Brain pericyte (primary cell): Measurements from ENCODE around the gene GULP1.

Experiments used
- DNase-seq: peaks from one replicate; pipeline ENCODE4 v3.0.0-alpha.2; 2012; ENCODE audit warnings: low read depth, low spot score

GULP1 gene

DNA sequence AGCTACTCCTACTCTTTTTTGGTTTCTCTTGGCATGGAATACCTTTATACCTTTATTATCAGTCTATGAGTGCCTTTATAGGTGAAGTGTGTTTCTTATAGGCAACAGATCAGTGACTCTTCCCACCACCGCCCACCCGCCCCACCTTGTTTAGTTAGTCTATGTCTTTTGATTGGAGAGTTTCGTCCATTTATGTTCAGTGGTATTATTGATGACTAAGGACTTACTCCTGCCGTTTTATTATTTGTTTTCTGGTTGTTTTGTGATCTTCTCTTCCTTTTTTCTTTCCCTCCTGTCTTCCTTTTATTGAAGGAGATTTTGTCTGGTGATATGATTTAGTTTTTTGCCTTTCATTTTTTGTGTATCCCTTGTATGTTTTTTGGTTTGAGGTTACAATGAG, 179.5 kb downstream of the GULP1 start:
- no peak for DNase-seq

DNA sequence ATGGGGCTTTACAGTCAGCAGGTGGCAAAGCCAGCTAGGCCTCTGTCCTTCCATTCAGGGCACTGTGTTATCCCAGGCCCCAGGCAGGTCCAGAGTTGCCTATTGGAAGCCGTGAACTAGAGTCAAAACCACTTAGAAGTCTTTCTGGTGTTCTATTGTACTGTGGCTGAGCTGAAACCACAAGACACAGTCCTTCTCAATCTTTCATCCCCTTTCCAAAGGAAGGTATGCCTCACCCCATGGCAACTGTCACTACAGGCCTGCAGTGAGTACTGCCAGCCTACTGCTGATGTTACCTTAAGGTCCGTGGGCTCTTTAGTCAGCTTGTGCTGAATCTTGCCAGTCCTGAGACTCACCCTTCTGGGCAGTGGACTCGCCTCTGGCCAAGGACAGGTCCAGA, 181.6 kb downstream of the GULP1 start:
- DNase-seq: no peak

DNA sequence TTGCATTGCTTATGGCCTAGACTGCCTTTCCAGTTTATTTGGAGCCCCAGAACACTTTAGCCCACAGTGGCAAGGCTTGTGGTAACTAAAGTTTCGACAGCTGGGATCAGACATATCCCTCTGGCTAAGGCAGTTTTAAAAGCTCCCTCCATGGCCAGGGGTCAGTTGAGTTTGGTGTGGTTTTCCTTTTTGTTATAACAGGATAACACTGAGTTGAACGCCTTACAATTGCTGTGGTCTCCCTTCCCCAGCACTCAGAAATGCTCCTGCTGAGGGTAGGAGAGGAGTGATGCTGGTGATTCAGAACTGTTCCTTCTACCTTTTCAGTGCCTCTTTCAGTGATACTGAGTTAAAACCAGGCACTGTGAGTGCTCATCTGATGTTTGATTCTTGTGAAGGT, 182.6 kb downstream of the GULP1 start:
- no peak for DNase-seq

DNA sequence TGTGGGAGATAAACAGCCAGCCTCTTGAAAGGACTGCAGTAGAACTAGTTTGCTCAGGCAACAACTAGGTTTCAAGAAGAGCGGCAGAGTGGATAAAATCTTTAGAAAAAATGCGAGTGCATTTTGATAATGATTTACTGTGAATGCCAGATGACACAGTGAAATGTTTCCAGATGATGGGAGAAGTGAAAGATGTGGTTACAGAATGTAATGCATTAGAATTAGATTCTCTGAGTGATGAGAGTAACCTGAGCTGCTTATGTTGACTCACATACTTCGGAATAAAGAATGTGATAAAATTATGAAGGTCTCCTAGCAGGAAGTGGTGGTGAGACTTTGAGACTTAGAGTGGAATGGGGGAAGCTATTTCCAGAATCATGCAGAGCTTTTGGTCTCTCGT, 184.3 kb downstream of the GULP1 start:
- peak; percentile 11 for DNase-seq

DNA sequence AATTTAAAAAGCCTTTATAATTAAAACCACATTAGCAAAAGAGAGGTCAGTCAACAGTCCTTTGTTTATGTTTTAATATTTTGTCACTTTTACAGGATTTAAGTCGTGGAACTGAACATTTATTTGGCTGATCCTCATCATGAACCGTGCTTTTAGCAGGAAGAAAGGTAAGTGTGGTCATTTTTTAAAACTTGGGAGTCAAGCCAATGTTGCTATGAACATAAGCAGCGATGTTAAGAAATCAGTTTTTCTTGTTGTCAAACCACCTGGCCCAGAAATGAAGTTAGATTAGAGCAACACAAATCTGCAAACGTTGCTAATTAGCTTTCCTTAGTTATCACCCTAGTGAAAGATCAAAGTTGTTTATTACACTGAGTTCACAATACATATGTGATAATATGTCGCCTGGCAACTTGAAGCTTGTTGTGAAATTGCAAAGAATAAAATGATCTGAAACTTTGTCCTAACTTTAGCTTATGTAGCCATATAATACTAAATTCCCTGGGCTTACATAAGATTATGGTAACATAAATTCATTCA, 186.0 kb downstream of the GULP1 start:
- DNase-seq: no peak

DNA sequence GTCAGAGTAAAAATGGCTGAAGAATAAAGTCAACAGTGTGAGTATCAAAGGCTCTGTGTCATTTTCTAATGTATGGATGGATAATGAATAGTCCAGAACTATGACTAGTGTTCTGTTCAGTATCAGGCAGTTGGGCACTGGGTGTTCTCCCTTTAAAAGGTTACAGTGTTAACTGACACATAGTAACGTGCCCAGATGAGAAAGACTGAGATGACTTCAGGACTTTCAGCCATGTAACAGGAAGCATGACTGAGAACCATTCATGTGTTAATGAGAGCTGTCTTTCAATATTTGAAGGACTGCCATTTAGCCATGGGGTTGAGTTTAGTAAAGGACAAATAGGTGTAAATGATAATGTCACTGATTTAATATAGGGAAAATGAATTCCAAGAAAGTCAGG, 187.1 kb downstream of the GULP1 start:
- DNase-seq: no peak

DNA sequence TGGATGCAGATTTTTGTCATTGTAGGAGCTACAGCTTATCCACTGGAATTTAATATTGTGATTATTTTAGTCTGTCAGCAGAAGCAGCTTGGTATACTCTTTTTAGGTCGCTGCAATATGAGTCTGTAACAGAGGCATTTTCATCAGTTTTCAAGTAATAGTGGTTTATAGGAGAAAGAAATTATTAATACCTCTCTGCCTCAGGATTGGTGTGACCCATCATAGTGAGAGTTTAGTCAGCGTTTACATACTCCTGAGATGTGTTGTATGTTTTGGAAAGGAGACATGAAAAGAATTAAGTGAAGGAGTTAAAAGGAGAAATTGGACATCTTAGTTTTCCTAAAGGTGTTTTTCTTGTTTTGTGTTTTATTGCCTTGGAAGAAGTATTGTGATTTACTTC, 189.8 kb downstream of the GULP1 start:
- DNase-seq: no peak

DNA sequence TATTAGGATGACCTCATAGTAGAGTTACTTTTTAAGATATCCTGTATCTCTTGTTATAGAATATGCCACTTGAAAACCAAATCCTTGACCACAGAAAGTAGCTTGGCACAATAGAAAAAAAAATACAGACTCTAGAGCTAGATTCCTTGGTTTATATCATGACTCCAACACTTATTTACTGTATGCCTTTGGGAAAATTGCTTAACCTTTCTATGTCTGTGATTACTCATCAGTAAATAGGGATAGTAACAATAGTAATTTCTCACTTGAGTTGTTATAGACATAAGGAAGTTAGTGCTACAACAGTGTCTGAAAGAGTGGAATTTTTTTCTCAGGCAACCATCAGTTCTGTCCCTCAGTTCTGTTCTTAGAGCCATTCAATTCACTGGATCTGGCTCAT, 193.8 kb downstream of the GULP1 start:
- DNase-seq: no peak

DNA sequence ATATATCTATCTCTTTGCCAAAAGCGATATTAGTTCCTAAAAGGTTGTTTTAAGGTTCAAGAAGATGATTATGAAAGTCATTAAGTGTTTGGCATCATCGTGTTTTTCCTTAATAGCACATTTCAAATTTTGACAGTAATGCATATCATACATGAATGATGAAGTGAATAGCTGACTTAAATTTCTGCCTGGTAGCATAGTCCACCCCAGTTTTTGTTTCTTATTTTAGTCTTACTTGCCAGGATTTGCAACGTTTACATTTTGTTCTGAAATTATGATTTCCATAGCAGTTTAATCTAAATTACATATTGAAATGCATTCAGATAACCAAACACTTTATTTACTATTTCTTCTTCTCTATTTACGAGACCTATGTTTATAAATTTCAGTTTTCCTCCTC, 201.1 kb downstream of the GULP1 start:
- no peak for DNase-seq

DNA sequence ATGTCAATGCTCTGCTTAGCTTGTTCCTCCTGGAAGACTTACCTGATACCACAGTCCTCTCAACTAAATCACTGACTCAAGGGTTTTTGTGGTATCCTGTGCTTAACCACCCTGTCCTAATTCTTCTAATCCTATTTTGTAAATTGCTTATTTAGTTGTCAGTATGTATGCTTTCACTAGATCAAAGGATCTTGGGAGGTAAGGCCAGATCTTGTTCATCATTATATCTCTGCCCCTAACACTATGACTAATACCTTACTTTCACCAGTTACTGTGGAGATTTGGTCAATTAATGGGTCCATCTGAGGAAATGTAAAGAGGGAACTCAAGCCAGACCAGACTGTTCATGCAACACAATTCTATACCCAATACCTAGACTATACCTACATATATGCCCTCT, 203.2 kb downstream of the GULP1 start:
- DNase-seq: no peak

DNA sequence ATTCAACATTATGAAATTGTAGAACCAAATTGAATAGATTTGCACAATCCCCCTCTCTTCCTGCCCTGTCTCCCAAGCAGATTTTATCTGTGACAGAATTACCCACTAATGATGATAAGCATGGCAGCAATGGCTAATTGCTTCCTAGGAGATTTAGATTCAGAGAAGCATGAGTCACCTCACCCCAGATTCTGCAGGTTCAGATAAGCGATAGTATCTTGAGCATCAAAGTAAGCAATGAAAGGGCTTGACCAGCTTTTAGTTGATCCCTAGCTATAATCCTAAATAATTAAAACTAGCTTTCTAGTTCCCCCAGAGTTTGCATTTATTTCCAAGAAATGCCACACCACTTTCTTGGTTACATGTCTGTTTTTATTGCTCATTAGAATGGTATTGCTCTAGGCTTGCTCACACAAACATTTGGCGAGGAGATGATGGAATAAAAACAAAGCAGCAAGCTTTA, 204.3 kb downstream of the GULP1 start:
- no peak for DNase-seq

DNA sequence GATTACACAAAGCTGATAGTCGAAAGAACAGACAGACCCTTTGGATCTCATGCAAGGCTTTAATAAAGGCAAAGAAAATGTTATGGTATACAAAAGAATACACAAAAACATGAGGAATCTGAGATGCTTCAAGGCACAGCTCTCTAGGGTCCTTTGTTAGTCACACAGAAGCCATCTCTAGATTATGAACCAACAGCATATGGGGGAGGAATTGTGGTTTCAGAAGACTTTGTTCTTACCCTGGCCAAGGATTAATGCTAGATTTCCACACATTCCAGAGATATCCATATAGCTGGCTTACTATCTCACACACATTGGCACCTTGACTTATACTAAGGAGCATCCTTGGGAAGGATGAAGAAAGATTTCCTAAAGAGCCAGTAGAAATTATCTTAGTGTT, 206.1 kb downstream of the GULP1 start:
- DNase-seq: no peak

DNA sequence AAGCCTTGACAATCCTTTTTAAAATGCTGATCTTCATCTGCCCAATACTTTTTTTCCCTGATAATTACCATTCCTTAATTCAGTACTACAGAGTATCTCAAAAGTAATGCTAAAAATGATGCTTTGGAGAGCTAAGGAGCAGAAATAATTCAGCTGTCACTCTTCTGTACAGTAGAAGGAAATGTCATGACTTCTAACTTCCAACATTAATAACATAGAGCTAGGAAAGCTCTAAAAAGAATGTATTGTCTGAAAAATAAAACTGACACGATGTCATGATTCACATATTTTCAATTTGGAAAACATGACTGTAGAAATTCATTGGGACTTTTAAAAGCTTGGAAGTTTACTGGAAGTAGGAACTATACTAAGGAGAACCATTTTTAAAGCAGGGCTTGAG, 212.3 kb downstream of the GULP1 start:
- DNase-seq: no peak

DNA sequence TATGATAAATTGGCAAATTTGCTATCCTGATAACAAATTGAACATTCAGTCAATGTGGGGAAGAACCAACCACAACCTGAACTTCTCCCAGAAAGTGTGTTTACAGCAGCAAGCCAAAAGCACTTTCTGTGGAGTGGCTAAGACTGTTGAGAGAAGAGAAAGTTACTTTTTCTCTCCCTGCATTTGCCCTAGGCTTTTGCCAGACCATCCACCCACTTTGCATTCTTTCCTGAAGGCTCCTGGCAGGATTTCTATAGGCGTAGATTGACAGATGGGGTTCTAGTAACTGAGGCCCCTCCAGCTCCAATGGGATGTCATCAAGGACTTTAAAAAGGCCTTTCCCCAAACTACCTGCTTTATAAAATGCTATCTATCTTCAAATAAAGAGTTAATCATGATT, 215.2 kb downstream of the GULP1 start:
- DNase-seq: no peak

DNA sequence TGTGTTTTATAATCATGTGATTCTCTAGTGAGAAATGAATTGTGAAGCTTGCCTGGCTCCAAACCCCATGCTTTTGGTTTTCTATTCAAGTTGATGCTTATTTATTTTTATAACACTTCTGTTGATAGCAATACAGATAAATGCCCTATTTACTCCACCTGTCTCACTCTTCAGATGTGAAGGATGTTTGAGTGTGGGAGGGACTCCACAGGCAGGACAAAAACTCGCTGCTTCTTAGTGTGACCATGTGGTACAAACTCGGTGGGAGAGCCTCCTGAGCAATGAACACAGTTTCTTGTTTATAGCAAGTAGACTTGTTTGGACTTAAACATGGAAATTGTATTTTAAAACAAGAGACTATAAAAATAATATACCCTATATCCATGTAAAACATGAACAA, 219.7 kb downstream of the GULP1 start:
- no peak for DNase-seq

DNA sequence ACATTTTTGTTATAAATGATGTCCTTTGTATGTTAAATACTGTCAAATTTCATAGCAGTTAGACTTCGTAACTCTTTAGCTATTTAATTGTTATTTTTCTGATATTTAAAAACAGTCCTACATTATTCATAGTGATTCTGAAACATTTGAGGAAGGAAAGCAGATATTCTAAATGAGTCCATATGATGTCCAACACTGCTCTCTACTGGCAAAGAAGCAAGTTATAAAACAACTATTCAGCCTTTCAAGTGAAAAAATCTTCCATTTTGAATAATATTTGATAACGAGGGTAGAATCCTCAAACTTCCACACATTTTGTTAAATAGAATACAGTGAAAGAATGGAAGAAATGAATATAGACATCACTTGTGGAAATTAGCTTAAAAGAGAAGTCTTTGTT, 220.8 kb downstream of the GULP1 start:
- DNase-seq: no peak

DNA sequence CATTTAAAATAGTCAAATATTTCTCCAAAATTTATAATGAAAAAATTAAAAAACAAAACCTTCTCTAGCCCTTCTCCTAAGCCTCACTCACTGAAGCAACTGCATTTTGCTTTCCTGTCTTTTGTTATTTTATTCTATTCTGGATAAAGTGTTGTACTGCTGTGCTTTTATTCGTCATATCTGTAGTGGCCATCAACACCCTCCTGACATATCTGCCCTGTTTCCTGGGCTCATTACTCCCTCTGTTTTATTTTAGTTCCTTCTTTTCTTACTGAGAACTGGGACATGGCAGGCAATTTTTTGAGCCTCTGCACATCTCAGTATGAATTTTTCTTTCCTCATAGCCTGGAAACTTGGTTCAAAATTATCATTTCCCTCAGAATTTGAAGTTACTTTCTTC, 224.2 kb downstream of the GULP1 start:
- DNase-seq: no peak

DNA sequence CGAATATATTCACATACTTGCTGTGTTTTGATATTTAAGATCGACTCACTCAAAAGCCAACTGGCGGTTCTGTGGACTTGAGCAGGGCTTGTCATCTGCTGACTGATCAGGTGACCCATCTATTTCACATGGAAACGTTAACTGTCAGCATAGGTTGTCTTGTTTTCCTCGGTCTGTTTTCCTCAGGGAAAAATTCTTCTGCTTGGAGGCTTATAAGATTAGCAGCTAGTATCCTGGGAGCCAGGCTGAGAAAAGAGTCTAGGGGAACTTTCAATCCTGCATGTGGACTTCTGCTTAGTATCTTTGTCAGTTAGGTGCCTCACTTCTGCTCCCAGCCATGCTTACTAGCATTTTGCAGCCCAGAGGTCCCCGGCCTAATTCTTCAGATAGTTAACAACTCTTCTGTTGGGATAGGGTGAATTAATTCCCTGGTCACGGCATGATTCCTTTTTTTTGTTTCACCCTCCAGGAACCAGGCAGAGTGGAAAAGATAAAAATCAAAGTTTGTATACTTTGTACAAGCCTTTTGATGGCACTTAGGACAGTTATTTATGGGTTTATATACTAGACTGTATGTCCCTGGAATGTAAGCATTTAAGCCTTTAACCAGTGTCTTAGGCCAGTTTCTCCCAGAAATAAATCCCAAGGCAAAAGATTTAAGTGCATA, 226.0 kb downstream of the GULP1 start:
- DNase-seq: no peak

DNA sequence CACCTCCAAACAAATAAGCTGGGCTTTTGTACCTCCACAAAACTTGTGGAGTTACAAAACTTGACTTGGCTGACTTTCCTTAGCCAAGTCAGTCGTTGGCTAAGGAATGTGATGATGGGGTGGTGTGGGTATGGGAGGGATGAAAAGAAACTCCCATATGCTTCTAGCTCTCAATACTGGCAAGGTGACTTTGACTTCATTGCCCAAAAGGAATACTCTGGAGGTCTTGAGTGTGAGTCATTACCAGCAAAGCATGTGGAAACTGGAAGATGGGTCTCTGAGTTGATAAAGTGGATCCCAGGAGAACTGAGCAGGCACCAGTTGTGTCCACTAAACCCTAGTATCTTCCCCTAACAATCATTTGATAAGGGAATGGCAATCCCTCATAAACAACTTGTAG, 226.7 kb downstream of the GULP1 start:
- no peak for DNase-seq

DNA sequence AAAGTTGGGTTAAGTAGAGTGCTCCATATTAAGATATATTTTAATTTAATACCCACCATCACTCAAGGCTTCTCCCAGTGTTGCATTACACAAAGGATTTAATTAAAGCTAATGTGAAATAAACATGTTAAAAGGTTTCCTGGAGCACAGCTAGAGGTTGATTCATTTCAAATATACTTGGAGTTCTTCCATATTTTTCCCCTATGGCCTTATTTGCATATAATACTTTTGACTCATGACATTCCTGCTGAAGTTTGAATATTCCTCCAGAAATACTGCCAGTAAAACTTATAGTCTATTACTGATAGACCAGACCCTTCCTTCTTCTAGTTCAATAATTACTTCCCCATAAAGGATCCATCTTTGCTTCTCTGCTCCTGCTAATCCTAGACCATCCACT, 227.5 kb downstream of the GULP1 start:
- DNase-seq: no peak

DNA sequence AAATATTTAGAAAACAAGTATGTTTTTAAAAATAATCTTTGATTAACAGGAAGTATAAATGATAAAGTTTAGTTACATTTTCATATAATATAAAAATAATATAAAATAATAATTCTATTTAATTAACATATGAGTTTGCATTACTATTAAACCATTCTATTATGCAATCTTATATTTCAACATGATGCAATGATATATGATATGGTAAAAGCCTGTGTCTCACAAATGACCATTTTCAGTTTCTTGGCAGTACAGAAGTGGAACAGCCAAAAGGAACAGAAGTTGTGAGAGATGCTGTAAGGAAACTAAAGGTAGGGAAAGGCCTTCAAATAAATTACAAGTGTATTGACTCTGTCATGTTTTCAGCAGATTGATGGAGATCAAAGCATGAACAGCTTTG, 230.8 kb downstream of the GULP1 start:
- DNase-seq: no peak

DNA sequence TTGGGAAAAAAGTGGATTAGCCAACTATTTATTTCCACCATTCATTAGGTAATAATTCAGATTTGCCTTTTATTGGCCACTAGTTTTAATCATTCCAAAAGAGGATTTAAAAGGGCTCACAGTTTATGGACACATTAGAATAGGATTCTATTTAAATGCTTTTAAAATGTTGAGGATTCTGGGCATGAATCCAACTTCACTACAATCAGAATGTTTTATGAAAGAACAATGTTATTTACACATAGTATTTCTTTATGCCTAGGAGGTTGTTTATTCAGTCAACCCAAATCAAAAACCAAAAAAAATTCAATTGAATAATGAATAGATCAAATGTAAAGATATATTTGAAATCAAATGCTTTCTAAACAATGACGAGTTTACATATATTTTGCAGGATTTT, 232.2 kb downstream of the GULP1 start:
- DNase-seq: no peak

DNA sequence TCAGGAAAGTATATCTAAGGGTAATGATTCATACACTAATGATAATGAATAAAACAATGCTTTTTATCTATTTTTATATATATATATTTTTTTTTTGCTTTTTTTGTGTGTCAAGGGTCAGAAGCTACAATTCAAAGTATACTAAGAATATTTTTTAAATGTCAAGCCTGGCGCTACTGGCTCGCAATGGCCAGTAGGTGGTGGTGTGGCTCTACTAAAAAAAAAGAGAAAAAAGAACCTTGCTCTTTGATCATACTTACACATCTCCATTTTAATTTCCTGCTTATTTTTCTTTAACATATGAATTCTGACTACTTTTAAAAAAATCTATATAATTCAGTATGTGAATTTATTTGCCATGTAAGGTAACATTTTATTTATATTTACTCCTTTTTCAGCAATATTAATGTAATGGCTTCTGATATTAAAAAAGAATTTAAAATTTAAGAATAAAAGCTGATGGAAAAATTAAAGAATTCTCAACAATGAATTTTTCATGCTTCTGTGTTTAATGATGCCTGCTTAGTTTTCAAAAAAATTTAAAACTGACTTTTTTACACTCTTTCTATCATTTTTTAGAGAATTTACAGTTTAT, 232.9 kb downstream of the GULP1 start:
- no peak for DNase-seq

DNA sequence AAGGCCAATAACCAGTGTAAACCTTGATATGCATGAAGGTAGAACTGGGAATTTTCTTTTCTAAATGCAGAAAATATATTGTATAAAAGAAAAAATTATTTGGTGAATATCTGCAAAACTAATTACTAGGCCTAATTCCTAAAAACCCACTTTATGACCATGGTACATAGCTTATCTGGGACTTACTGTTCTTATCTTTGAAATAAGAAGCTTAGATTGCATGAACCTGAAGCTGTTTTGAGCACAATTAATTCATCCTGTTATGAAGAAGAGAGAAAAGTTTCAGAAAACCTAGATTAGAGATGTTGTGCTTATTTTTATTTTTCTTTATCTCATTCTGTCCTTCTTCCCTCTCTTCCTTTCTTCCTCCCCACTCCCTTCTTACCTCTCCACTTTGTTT, 235.0 kb downstream of the GULP1 start:
- DNase-seq: no peak
